A204.1 (cell line): Measurements from ENCODE around the gene SLC12A3.

Source experiments
- FAIRE-seq: peaks from 2 replicates; lab custom pipeline; 2012; peaks lifted over from hg19 to GRCh38; lab: Jason Lieb, UNC

SLC12A3 gene

GRCh38 chr16:56944954-56945839 lies 80.2 kb downstream of the SLC12A3 start:
- no peak for FAIRE-seq

GRCh38 chr16:56945847-56946527 lies 81.0 kb downstream of the SLC12A3 start:
- no peak for FAIRE-seq

- no peak for FAIRE-seq
Observed at GRCh38 chr16:56946767-56947603, 82.0 kb downstream of the SLC12A3 start.

- FAIRE-seq, result no peak
Observed at GRCh38 chr16:56947604-56947995, 82.6 kb downstream of the SLC12A3 start.

DNA sequence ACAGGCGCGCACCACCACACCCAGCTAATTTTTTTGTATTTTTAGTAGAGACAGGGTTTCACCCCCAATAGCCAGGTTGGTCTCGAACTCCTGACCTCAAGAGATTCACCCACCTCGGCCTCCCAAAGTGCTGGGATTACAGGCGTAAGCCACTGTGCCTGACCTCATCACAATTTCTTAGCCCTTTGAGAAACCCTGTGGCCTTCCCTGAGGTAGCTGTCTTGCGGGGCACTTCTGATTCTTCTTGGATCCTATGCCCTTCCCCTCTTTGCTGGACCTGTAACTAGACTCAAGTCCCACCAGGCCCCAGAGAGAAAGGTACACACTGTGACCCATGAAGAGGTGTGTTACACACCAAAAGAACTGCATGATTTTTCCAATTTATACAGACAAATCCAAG lies 83.2 kb downstream of the SLC12A3 start:
- FAIRE-seq, result no peak

DNA sequence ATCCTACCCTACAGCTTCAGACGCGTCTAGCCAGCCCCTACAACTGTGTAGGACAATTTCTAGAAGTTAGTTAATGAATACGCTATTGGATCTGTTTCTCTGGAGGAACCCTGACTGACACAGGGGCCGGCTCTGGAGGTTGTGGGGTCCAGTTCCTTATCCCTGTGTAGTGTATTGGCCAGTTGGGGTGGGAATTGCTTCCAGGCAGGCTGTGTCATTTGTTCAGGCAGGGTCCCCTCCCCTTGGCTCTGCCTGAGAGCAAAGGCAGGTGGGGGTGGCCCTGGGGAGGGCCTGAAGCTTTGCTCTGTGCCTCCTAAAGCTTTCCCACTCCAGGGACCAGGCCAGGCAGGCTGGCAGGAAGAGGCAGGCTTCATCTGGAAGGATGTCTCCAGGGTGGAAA lies 85.0 kb downstream of the SLC12A3 start:
- FAIRE-seq, result no peak

GRCh38 chr16:56950455-56950854 lies 85.4 kb downstream of the SLC12A3 start:
- no peak for FAIRE-seq

DNA sequence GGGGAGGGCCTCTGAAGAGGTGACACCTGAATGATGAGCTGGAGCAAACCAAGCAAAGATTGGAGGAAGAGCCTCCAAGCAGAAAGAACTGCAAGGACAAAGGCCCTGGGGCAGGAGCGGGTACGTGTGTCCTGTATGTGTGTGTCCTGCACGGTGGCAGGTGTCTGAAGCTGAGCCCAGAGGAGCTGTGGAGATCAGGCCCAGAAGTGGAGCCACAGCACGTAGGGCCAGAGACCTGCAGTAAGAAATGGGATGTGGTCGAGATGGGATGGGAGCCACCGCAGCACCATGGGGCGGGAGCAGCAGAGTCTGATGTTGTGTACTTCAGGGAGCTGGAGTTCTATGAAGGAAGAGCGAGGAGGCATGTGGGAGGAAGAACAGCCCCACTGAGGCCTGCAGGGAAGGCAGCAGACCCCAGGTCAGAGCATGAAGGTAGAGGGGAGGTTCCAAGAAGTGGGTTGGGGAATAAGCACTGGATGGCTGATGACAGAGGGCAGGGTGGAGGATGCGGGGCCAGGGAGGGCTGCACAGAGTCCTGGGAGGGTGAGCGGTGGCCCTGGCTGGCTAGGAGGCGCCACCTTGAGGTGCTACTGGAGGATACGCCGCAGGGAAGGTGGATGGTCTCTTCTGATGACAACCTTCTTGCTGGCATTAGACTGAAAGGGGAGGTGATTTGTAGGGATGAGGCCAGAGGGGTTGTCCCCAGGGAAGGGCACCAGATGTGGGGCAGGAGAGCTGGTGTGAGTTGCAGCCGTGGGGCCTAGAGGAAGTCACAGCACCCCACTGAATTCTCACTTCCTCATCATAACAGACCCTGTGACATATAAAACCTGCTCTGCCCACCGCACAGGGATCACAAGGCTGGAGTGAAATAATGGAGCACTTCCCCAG lies 86.1 kb downstream of the SLC12A3 start:
- FAIRE-seq, result no peak

DNA sequence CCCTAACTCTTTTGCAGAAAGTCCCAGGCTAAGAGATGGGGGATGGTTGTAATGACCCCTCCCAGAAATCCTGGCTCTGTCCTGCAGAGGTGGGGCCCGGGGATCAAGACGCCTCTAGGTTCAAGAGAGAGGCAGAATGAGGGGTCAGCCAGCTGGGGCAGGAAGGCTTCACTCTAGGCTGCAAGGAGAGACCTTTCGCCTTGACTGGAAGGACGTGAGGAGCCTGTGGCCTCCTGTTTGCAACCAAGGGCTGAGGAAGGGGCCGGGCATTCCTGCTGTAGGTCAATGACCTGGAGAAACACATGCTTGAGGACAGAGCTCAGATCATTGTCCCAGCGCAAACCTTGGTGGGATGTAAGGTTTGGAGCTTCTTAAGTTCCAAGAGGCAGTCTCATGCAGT lies 88.0 kb downstream of the SLC12A3 start:
- no peak for FAIRE-seq

- FAIRE-seq, result no peak
Observed at GRCh38 chr16:56956076-56956475, 91.1 kb downstream of the SLC12A3 start.

- FAIRE-seq, result no peak
Observed at GRCh38 chr16:56956756-56957155, 91.7 kb downstream of the SLC12A3 start.

DNA sequence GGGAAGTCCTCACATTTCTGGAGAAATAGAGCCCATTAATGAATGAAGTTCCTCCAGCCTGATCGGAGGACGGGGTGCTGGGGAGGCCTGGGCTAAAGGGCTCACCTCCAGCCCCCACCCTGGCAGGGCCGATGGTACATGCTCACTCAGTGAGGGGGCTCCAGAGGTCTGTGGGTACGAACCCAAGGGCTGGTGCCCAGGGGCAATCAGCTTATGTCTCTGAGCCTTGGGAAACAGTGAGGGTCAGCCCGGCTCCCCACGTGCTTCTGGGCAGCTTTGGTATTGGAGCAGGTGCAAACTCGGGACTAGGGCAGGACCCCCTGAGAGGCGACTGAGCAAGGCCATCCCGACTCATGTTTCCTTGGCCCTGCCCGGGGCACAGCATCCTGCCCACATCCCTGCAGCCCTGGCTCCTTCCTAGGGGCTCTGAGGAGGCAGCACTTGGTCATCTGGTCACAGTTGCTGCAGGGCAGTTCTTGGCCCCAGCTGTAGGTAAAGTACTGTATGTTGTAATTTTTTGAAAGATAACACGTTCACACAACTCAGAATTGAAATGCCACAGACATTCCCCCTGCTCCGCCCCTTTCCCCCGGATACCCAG lies 95.8 kb downstream of the SLC12A3 start:
- no peak for FAIRE-seq

DNA sequence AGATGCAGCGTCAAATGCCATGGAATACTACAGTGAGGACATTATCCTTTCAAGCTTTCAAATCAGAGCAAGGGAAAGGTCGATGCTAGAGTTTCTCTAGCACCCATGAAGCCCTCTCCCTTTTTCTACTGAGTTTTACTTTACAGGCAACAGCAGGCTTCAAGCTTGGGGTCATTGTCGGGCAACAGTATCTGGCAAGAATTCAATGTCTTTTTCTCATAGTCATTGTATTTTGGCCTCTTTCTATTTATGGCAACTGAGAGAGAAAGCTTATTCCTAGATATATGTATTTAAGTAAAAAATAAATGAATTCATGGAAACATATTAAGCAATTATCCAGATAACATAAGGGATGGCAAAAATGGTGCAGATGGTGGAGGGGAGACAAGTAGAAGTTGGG lies 96.4 kb downstream of the SLC12A3 start:
- FAIRE-seq, result no peak

DNA sequence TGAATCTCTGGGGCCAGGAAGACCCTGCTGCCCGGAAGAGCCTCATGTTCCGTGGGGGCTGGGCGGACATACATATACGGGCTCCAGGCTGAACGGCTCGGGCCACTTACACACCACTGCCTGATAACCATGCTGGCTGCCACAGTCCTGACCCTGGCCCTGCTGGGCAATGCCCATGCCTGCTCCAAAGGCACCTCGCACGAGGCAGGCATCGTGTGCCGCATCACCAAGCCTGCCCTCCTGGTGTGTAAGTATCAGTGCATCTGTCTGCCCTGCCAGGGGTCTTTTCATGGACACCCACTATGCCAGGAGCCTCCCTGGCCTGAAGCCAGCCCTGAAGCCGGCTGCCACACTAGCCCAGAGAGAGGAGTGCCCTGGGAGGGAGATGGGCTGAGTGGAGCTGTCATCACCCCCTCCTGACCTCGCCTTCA lies 96.9 kb downstream of the SLC12A3 start, which contains the start of gene CETP:
Gene CETP, plus strand, starts transcription at position 100 of the 431 bp plus-strand sequence. Its CDS starts 30 bp downstream, at position 130.
- FAIRE-seq, result no peak

- no peak for FAIRE-seq
Observed at GRCh38 chr16:56964243-56965148, 99.5 kb downstream of the SLC12A3 start.
